ENCODE data around the gene MARCKSL1. TPM values are rescaled to one million over a fixed set of nuclear protein-coding genes. Genes with fewer than 3 reads are reported as not detected.

The MARCKSL1 gene
- total RNA-seq, 1 donor from 2014 or later, result 21.8 TPM

DNA sequence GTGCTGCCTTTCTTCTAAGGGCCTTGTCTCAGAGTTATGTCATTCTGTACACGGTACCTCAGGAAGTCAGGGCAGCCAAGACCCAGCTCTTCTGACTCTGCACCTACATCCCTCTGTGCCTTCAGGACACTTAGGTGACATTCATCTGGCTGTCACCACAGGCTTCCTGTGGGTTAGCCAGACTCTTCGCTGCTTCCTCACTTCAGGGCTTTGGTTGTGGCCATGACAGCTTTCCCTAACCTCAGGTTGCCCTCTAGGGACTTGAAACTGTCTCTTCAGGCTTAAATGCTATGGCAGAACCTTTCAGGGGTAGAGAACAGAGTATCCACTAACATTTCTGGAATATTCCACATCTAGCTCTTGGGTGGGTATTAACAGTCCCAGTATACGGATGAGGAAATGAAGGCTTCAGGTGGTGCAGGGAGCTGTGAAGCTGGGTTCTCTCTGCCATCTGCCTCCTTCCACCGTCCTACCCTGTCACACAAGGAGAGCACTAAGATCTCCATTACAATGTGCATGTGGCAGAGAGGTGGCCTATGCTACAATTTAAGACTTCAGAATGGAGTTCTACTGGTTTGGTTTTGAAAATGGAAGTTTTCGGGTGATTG is 36.2 kb upstream of the MARCKSL1 start:
- Histone ChIP-seq H3K9me3 (no peaks in the 10 kb centered on the region), H3K36me3 (peaks cover 73 to 94% of the 10 kb centered on the region in 2 donors), H3K27me3 (no peaks in the 10 kb centered on the region), H3K4me3 (no peak overlapping the region), H3K4me1 (no peaks in the 10 kb centered on the region), H3K27ac (no peak overlapping the region)
- DNase-seq (ENCODE audit: low spot score in 2 of 2), result no peak
- intact Hi-C loops (cut with DNase I), result no loop called here
- TF ChIP-seq, protein P1, sequence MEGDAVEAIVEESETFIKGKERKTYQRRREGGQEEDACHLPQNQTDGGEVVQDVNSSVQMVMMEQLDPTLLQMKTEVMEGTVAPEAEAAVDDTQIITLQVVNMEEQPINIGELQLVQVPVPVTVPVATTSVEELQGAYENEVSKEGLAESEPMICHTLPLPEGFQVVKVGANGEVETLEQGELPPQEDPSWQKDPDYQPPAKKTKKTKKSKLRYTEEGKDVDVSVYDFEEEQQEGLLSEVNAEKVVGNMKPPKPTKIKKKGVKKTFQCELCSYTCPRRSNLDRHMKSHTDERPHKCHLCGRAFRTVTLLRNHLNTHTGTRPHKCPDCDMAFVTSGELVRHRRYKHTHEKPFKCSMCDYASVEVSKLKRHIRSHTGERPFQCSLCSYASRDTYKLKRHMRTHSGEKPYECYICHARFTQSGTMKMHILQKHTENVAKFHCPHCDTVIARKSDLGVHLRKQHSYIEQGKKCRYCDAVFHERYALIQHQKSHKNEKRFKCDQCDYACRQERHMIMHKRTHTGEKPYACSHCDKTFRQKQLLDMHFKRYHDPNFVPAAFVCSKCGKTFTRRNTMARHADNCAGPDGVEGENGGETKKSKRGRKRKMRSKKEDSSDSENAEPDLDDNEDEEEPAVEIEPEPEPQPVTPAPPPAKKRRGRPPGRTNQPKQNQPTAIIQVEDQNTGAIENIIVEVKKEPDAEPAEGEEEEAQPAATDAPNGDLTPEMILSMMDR (IDR thresholded peaks at IDR 0.05), result no peak

DNA sequence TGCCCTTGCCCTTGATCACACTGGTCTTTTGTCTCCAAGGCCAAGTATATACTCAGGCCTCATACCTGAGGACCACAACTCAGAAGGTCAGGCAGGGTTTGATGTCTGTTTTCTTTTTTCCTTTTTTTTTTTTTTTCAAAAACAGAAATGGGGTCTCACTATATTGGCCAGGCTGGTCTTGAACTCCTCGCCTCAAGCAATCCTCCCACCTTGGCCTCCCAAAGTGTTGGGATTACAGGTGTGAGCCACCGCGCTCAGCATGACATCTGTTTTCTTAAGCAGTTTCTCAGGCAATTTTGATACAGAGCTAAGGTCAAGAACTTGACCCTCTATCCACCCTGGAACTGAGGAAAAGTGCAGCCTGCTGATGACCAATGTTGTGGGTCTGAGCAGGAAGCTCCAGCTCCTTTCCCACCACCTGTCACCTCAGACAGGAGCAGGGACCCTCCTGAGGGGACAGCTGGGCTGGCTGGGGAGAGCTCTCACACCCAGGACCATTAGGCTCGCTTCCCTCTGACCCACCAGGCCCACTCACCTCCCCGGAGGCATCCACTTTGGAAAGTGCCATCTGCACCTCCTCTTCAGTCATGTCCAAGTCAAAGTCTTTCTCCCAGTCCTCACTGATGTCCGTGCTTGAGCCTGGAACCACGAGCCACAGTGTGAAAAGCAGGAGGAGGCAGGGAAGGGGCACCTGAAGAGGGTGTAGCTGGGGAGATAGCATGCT is 32.0 kb upstream of the MARCKSL1 start:
- intact Hi-C loops (cut with DNase I), result no loop called here
- H3K4me3 ChIP-seq, result no peak overlapping the region
- no peak overlapping the region for H3K27ac ChIP-seq
- TF ChIP-seq, protein P1 (IDR thresholded peaks at IDR 0.05), result no peak
- peaks cover 56 to 83% of the 10 kb centered on the region in 2 donors for H3K36me3 ChIP-seq
- H3K9me3 ChIP-seq, result no peaks in the 10 kb centered on the region
- no peaks in the 10 kb centered on the region for H3K27me3 ChIP-seq
- no peaks in the 10 kb centered on the region for H3K4me1 ChIP-seq
- DNase-seq (ENCODE audit: low spot score in 2 of 2), result no peak

DNA sequence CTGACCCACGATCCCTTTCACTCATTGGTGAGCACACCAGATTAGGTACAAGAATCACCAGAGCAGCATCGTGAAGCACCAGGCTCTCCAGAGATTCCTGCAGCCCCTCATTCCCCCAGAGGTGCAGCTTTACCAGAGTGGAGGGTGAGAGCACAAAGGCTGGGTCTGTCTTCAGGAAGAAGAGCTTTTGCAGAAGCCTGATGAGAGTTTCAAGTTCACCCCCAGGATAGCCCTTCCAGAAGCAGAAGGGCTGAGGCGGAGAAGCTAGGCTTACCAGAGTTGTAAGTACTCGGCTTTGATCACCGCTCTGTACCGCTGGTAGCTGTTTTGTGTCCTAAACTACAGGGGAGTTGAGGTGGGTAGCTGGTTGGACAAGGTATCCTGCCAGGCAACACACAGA is 29.4 kb upstream of the MARCKSL1 start:
- TF ChIP-seq, protein P1 (IDR thresholded peaks at IDR 0.05), result no peak
- DNase-seq (ENCODE audit: low spot score in 2 of 2), result no peak
- Histone ChIP-seq H3K9me3 (no peaks in the 10 kb centered on the region), H3K36me3 (peaks cover 44 to 60% of the 10 kb centered on the region in 2 donors), H3K4me1 (peaks cover 0 to 10% of the 10 kb centered on the region in 2 donors), H3K4me3 (no peak overlapping the region), H3K27me3 (no peaks in the 10 kb centered on the region), H3K27ac (no peak overlapping the region)
- intact Hi-C loops (cut with DNase I), result no loop called here

DNA sequence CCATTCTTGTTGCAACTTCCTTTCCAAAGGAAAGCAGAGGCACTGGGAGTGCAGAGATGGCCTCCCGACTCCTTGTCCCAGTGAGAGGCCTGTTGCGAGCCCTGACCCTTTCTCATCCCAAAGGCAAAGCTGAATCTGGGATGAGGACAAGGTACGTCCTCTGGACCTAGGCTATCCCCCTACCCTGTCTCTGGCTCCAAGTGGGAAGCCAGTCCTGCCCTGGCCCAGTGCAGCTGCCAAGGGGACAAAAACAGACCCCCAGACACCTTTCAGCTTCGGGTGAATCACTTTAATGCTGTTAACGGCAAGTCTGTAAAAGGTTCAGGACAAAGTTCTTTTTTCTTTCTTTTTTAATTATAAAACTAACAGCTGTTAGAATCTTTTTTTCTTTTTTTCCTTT is 28.8 kb upstream of the MARCKSL1 start:
- peaks cover 41 to 56% of the 10 kb centered on the region in 2 donors for H3K36me3 ChIP-seq
- intact Hi-C loops (cut with DNase I), result no loop called here

DNA sequence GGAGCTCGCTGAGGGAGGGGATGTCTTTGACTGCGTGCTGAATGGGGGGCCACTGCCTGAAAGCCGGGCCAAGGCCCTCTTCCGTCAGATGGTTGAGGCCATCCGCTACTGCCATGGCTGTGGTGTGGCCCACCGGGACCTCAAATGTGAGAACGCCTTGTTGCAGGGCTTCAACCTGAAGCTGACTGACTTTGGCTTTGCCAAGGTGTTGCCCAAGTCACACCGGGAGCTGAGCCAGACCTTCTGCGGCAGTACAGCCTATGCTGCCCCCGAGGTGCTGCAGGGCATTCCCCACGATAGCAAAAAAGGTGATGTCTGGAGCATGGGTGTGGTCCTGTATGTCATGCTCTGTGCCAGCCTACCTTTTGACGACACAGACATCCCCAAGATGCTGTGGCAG is 27.7 kb upstream of the MARCKSL1 start:
- Histone ChIP-seq H3K36me3 (peaks cover 34 to 50% of the 10 kb centered on the region in 2 donors), H3K4me3 (no peak overlapping the region), H3K27me3 (no peaks in the 10 kb centered on the region), H3K4me1 (peaks cover 0 to 10% of the 10 kb centered on the region in 2 donors), H3K27ac (no peak overlapping the region), H3K9me3 (no peaks in the 10 kb centered on the region)
- intact Hi-C loops (cut with DNase I), result no loop called here
- TF ChIP-seq, protein P1 (IDR thresholded peaks at IDR 0.05), result no peak
- no peak for DNase-seq (ENCODE audit: low spot score in 2 of 2)

More for the DNA sequence above, 28.8 kb upstream of the MARCKSL1 start:
- no peak for DNase-seq (ENCODE audit: low spot score in 2 of 2)
- Histone ChIP-seq H3K27me3 (no peaks in the 10 kb centered on the region), H3K9me3 (no peaks in the 10 kb centered on the region), H3K4me1 (peaks cover 0 to 10% of the 10 kb centered on the region in 2 donors), H3K4me3 (no peak overlapping the region), H3K27ac (no peak overlapping the region)
- TF ChIP-seq, protein P1 (IDR thresholded peaks at IDR 0.05), result no peak
